Liver (tissue), 9 donors: ENCODE results near the gene CLDN10. TPM values are rescaled to one million over a fixed set of nuclear protein-coding genes. Genes with fewer than 3 reads are reported as not detected.

Experiments
- DNase-seq: peaks from one replicate; pipeline ENCODE4 v3.0.0-alpha.2; 2017; ENCODE audit warnings: low spot score
- H3K27ac ChIP-seq, 2 donors: one replicate each; pipeline ENCODE4 v1.7.0; 2013; ENCODE audit warnings: inconsistent platforms in 2 of 2, low read length in 2 of 2, control low read depth in 1 of 2, low read depth in 1 of 2, mild to moderate bottlenecking in 1 of 2
- H3K27me3 ChIP-seq, 4 donors: one replicate each; pipeline versions ENCODE4 v1.6.1 to v1.7.0; 2013; ENCODE audit warnings: low read length in 3 of 4, inconsistent platforms in 1 of 4, mild to moderate bottlenecking in 1 of 4, moderate library complexity in 1 of 4; ENCODE audit not compliant: control insufficient read depth in 4 of 4, insufficient read depth in 4 of 4
- H3K36me3 ChIP-seq, 4 donors: one replicate each; pipeline versions ENCODE4 v1.6.1 to v1.7.0; 2013; ENCODE audit warnings: low read length in 3 of 4, mild to moderate bottlenecking in 3 of 4, low read depth in 1 of 4, moderate library complexity in 1 of 4; ENCODE audit not compliant: control insufficient read depth in 4 of 4, insufficient read depth in 3 of 4
- H3K4me1 ChIP-seq, 4 donors: one replicate each; pipeline versions ENCODE4 v1.6.1 to v1.7.0; 2013; ENCODE audit warnings: low read length in 3 of 4, mild to moderate bottlenecking in 3 of 4, moderate library complexity in 1 of 4; ENCODE audit not compliant: control insufficient read depth in 4 of 4, insufficient read depth in 4 of 4
- H3K4me3 ChIP-seq, 3 donors: one replicate each; pipeline versions ENCODE4 v1.6.1 to v1.7.0; 2013; ENCODE audit warnings: low read length in 3 of 3, control low read depth in 1 of 3, low read depth in 1 of 3, mild to moderate bottlenecking in 1 of 3
- H3K9ac ChIP-seq, 2 donors: one replicate each; pipeline ENCODE4 v1.7.0; 2013; ENCODE audit warnings: low read length in 2 of 2, mild to moderate bottlenecking in 2 of 2, moderate library complexity in 2 of 2, control low read depth in 1 of 2, low read depth in 1 of 2
- H3K9me3 ChIP-seq, 4 donors: one replicate each; pipeline versions ENCODE4 v1.6.1 to v1.7.0; 2013; ENCODE audit warnings: low read length in 3 of 4; ENCODE audit not compliant: control insufficient read depth in 4 of 4
- ATF3 ChIP-seq: IDR thresholded peaks from 2 replicates; pipeline ENCODE4 v1.6.1; 2016; ENCODE audit warnings: antibody characterized with exemption
- CTCF ChIP-seq: fragments of 150-350 bp; IDR thresholded peaks from 2 replicates; pipeline ENCODE4 v1.5.1; 2017; ENCODE audit warnings: improper control_type of control experiment, low read depth, low read length; ENCODE audit not compliant: missing input control
- EGR1 ChIP-seq, 2 donors: IDR thresholded peaks; 2 replicates each; pipeline ENCODE4 v1.6.1; 2016 to 2018; ENCODE audit warnings: antibody characterized with exemption in 2 of 2, low read depth in 2 of 2
- FOXA1 ChIP-seq: IDR thresholded peaks from 2 replicates; pipeline ENCODE4 v1.6.1; 2016; ENCODE audit warnings: antibody characterized with exemption
- FOXA2 ChIP-seq: IDR thresholded peaks from 2 replicates; pipeline ENCODE4 v1.6.1; 2016; ENCODE audit warnings: antibody characterized with exemption
- GABPA ChIP-seq, 2 donors: IDR thresholded peaks in 1 of 2; conservative IDR thresholded peaks in 1 of 2; 2 replicates each; pipeline ENCODE4 v1.6.1; 2016; ENCODE audit warnings: antibody characterized with exemption in 2 of 2, mild to moderate bottlenecking in 1 of 2, moderate library complexity in 1 of 2
- HNF4A ChIP-seq, 2 donors: conservative IDR thresholded peaks; 2 replicates each; pipeline ENCODE4 v1.6.1; 2016; ENCODE audit warnings: antibody characterized with exemption in 2 of 2, mild to moderate bottlenecking in 2 of 2
- HNF4G ChIP-seq: IDR thresholded peaks from 2 replicates; pipeline ENCODE4 v1.6.1; 2016; ENCODE audit warnings: antibody characterized with exemption
- JUND ChIP-seq, 2 donors: IDR thresholded peaks; 2 replicates each; pipeline ENCODE4 v1.6.1; 2016; ENCODE audit warnings: antibody characterized with exemption in 2 of 2
- MAX ChIP-seq: IDR thresholded peaks from 2 replicates; pipeline ENCODE4 v1.6.1; 2016; ENCODE audit warnings: antibody characterized with exemption
- REST ChIP-seq: IDR thresholded peaks from 2 replicates; pipeline ENCODE4 v1.6.1; 2016; ENCODE audit warnings: antibody characterized with exemption, mild to moderate bottlenecking
- RXRA ChIP-seq, 2 donors: IDR thresholded peaks; 2 replicates each; pipeline ENCODE4 v1.6.1; 2017 to 2018; ENCODE audit warnings: antibody characterized with exemption in 2 of 2, mild to moderate bottlenecking in 1 of 2
- SP1 ChIP-seq: IDR thresholded peaks from 2 replicates; pipeline ENCODE4 v1.6.1; 2018; ENCODE audit warnings: antibody characterized with exemption, mild to moderate bottlenecking
- TAF1 ChIP-seq: conservative IDR thresholded peaks from 2 replicates; pipeline ENCODE4 v1.6.1; 2016; ENCODE audit warnings: antibody characterized with exemption, mild to moderate bottlenecking
- YY1 ChIP-seq: IDR thresholded peaks from 2 replicates; pipeline ENCODE4 v1.6.1; 2016; ENCODE audit warnings: antibody characterized with exemption, mild to moderate bottlenecking
- ZBTB33 ChIP-seq: IDR thresholded peaks from 2 replicates; pipeline ENCODE4 v1.6.1; 2016; ENCODE audit warnings: antibody characterized with exemption
- WGBS: extraction: QIAGEN DNeasy Blood & Tissue Kit; methylation state at CpG from one replicate; pipeline ENCODE4 v1.1.7; 2013; 5-methylcytosine and 5-hydroxymethylcytosine counted together
- polyA plus RNA-seq, 2 donors: library from polyadenylated mRNA; stranded (reverse) in 1 of 2; unstranded in 1 of 2; fragments of 200-250 nt in 1 of 2; fragments of >200 nt in 1 of 2; fragmentation: Nextera tagmentation in 1 of 2; extraction: Ambion mirVana in 1 of 2; gene quantifications; one replicate each; pipeline versions ENCODE4 v1.2.1 to v1.2.3, GENCODE V29; 2013 to 2015
- total RNA-seq, 2 donors: library from RNA; depleted of rRNA; stranded (reverse); fragments of >200 nt; gene quantifications; one replicate each; pipeline ENCODE4 v1.2.3, GENCODE V29; 2014
- donor health status: healthy.
- donor health status: healthy.
- donor health status: healthy.
- donor health status: healthy.
- donor health status: healthy.

The CLDN10 gene
- total and polyA plus RNA-seq, 4 donors: 0.79 to 15.1 (median 3.1) TPM

- Histone ChIP-seq H3K27me3 (no peaks in the 10 kb centered on the region), H3K36me3 (no peaks in the 10 kb centered on the region), H3K9me3 (no peaks in the 10 kb centered on the region), H3K27ac (no peak overlapping the region), H3K9ac (no peak overlapping the region), H3K4me3 (no peak overlapping the region), H3K4me1 (peaks cover 0 to 2% (median 0%) of the 10 kb centered on the region in 4 donors)
- no peak for DNase-seq
- 100% methylated on average over 1 of the region's 1 CpG for WGBS
- no peak for TF ChIP-seq CTCF
- no peak for TF ChIP-seq SP1
- TF ChIP-seq FOXA2: no peak
- TF ChIP-seq ATF3: no peak
- no peak for TF ChIP-seq REST
- no peak for TF ChIP-seq YY1
- TF ChIP-seq RXRA (IDR thresholded peaks at IDR 0.05): no peak
- TF ChIP-seq EGR1 (IDR thresholded peaks at IDR 0.05; ENCODE audit: low read depth in 2 of 2): no peak
- no peak for TF ChIP-seq MAX
- no peak for TF ChIP-seq FOXA1
- TF ChIP-seq GABPA (IDR thresholded peaks at IDR 0.05 in 1 of 2, conservative IDR thresholded peaks at IDR 0.05 in 1 of 2): no peak
Measured at GRCh38 chr13:95627590-95627989, 75.1 kb downstream of the CLDN10 start.

- no peaks in the 10 kb centered on the region for H3K36me3 ChIP-seq
Measured at GRCh38 chr13:95628488-95628887, 76.0 kb downstream of the CLDN10 start.

More at GRCh38 chr13:95628488-95628887, 76.0 kb downstream of the CLDN10 start:
- Histone ChIP-seq H3K4me1 (peaks cover 0 to 2% (median 0%) of the 10 kb centered on the region in 4 donors), H3K27ac (no peak overlapping the region), H3K27me3 (no peaks in the 10 kb centered on the region), H3K9ac (no peak overlapping the region), H3K9me3 (no peaks in the 10 kb centered on the region), H3K4me3 (no peak overlapping the region)
- TF ChIP-seq GABPA (IDR thresholded peaks at IDR 0.05 in 1 of 2, conservative IDR thresholded peaks at IDR 0.05 in 1 of 2) (no peak), ZBTB33 (no peak), FOXA2 (no peak), REST (no peak), RXRA (IDR thresholded peaks at IDR 0.05) (no peak), TAF1 (no peak), FOXA1 (no peak), ATF3 (no peak), JUND (IDR thresholded peaks at IDR 0.05) (no peak), HNF4A (conservative IDR thresholded peaks at IDR 0.05) (no peak), SP1 (no peak), MAX (no peak), CTCF (no peak), YY1 (no peak), HNF4G (no peak), EGR1 (IDR thresholded peaks at IDR 0.05; ENCODE audit: low read depth in 2 of 2) (no peak)
- WGBS: 88% methylated on average over 1 of the region's 1 CpG
- DNase-seq: no peak
